Caco-2 (cell line): ENCODE data around the gene CHADL. TPM values are rescaled to one million over a fixed set of nuclear protein-coding genes. Genes with fewer than 3 reads are reported as not detected.

Source experiments
- BruUV-seq: library from RNA; stranded (reverse); fragments of 400-500 nt; replicated peaks from 2 replicates; lab custom pipeline; 2021; lab: Mats Ljungman, UMichigan
- CTCF ChIA-PET: fragments of 300-600 bp; sonication (Branson Sonifier 250); formaldehyde crosslinking; loops from one replicate; lab custom pipeline; 2022; ENCODE audit warnings: antibody characterized with exemption; lab: Charles Lee
- POLR2A ChIA-PET: fragments of 300-600 bp; sonication (Branson Sonifier 250); formaldehyde crosslinking; loops from one replicate; lab custom pipeline; 2022; ENCODE audit warnings: antibody characterized with exemption; lab: Charles Lee
- DNase-seq, 2 experiments: peaks; one replicate each; pipeline versions ENCODE4 v3.0.0 to v3.0.0-alpha.2; 2020 to 2022
- H3K27me3 ChIP-seq: replicated peaks from 2 replicates; pipeline ENCODE4 v1.6.0; 2011; ENCODE audit warnings: low read length; ENCODE audit not compliant: control insufficient read depth, insufficient read depth
- H3K36me3 ChIP-seq: 2 replicates; pipeline ENCODE4 v1.5.1; 2011; ENCODE audit warnings: low read length; ENCODE audit not compliant: control insufficient read depth, insufficient read depth
- H3K4me1 ChIP-seq: fragments of 250-450 bp; sonication (Bioruptor Pico); 2 replicates; pipeline ENCODE4 v1.5.1; 2020; ENCODE audit warnings: mild to moderate bottlenecking
- H3K4me3 ChIP-seq: 2 replicates; pipeline ENCODE4 v1.5.1; 2011; ENCODE audit warnings: low read depth, mild to moderate bottlenecking, control low read depth, low read length
- H3K9me3 ChIP-seq: fragments of 250-450 bp; sonication (Bioruptor Pico); 2 replicates; pipeline ENCODE4 v1.5.1; 2020; ENCODE audit warnings: mild to moderate bottlenecking, moderate library complexity
- H3K27ac Mint-ChIP-seq: one replicate; pipeline ENCODE4 v1.8.0; 2022; ENCODE audit warnings: mixed read lengths; ENCODE audit not compliant: unreplicated experiment
- H3K27me3 Mint-ChIP-seq: one replicate; pipeline ENCODE4 v1.8.0; 2022; ENCODE audit warnings: mixed read lengths; ENCODE audit not compliant: insufficient read depth, unreplicated experiment
- H3K36me3 Mint-ChIP-seq: one replicate; pipeline ENCODE4 v1.8.0; 2022; ENCODE audit warnings: mild to moderate bottlenecking, mixed read lengths; ENCODE audit not compliant: insufficient read depth, unreplicated experiment
- H3K4me1 Mint-ChIP-seq: one replicate; pipeline ENCODE4 v1.8.0; 2022; ENCODE audit warnings: low read depth, mixed read lengths; ENCODE audit not compliant: unreplicated experiment
- H3K4me3 Mint-ChIP-seq: one replicate; pipeline ENCODE4 v1.8.0; 2022; ENCODE audit warnings: mild to moderate bottlenecking, moderate library complexity, mixed read lengths; ENCODE audit not compliant: unreplicated experiment
- H3K9me3 Mint-ChIP-seq: one replicate; pipeline ENCODE4 v1.8.0; 2022; ENCODE audit warnings: mixed read lengths; ENCODE audit not compliant: unreplicated experiment
- intact Hi-C: fragments of 100-400 bp; cut with micrococcal nuclease; formaldehyde crosslinking; loops from one replicate; pipeline ENCODE4 v1.10.0; 2022; ENCODE audit not compliant: unreplicated experiment
- total RNA-seq: library from RNA; stranded (reverse); gene quantifications from 2 replicates; pipeline ENCODE4 v1.2.3, GENCODE V29; 2022
- TF ChIP-seq, protein P1 (sequence below), 2 experiments: fragments of 200-600 bp in 1 of 2; IDR thresholded peaks; 1 replicate in 1 of 2; 2 replicates in 1 of 2; pipeline versions ENCODE4 v1.5.1 to v1.8.0; 2011 to 2022; ENCODE audit warnings: antibody characterized with exemption in 1 of 2, control low read depth in 1 of 2, inconsistent platforms in 1 of 2, low read depth in 1 of 2, low read length in 1 of 2, mild to moderate bottlenecking in 1 of 2, moderate library complexity in 1 of 2; ENCODE audit not compliant: insufficient read depth in 1 of 2, severe bottlenecking in 1 of 2, unreplicated experiment in 1 of 2

Gene CHADL
- total RNA-seq, 1 experiment from 2014 or later, result 0.32 TPM

DNA sequence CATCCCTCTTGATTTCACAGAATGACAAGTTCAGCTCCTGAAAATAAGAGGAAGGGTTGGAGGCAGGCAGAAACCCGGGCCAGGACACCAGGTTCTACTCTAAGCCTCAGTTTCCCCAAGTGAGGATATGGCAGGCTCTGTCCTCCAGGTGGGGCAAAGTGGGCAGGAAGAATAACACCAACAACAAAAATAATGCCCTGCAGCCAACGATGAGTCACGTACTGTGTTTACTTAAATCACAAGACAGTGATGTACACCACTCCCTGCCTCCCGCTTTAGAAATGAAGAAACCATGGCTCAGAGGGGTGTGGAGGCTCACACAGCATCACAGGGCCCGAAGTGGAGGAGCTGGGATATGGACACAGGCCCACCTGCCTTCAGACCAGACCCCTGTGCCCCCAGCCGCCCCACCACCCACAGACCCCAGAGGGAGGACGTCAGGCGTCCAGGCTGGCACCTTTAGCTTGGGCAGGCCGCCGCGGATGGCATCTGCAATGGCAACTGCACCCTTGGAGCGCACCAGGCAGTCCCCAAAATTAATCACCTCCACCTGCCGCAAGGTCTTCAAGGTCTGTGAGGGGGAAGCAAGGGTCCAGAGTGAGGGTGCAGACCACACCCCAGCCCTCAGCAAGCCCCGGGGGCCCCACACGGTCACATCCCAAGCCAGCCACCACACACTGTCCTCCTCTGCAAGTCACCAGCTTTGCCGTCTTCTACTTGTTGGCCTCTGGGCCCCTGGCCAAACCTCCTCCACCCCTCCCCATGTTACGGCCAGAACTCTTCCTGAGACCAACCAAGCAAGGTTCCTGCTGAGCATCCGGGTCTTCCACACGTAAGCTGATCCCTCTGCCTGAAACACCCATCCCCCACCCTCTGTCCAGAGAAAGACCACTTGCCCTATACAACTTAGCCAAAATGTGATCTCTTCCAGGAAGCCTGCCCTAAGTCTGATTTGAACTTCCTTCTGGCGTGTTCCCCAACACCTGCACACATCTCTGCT is 15.8 kb upstream of the CHADL start:
- Histone ChIP-seq H3K4me3 (no peak overlapping the region), H3K4me1 (no peaks in the 10 kb centered on the region), H3K27me3 (no peaks in the 10 kb centered on the region), H3K36me3 (peaks cover 2% of the 10 kb centered on the region), H3K9me3 (no peaks in the 10 kb centered on the region)
- ChIA-PET CTCF (no interaction called here), POLR2A (interaction anchor here (0.6 kb wide), 1 partner anchor 19 kb away, joined by 6 read pairs; no protein-coding TSS in a partner anchor)
- no peaks in the 10 kb centered on the region for H3K9me3 Mint-ChIP-seq
- H3K27ac Mint-ChIP-seq, result no peak overlapping the region
- no peak overlapping the region for H3K4me3 Mint-ChIP-seq
- intact Hi-C loops, result no loop called here
- H3K36me3 Mint-ChIP-seq, result peaks cover 64% of the 10 kb centered on the region
- no peaks in the 10 kb centered on the region for H3K27me3 Mint-ChIP-seq
- no peak for DNase-seq
- BruUV-seq, result no TSS peak
- TF ChIP-seq, protein P1, sequence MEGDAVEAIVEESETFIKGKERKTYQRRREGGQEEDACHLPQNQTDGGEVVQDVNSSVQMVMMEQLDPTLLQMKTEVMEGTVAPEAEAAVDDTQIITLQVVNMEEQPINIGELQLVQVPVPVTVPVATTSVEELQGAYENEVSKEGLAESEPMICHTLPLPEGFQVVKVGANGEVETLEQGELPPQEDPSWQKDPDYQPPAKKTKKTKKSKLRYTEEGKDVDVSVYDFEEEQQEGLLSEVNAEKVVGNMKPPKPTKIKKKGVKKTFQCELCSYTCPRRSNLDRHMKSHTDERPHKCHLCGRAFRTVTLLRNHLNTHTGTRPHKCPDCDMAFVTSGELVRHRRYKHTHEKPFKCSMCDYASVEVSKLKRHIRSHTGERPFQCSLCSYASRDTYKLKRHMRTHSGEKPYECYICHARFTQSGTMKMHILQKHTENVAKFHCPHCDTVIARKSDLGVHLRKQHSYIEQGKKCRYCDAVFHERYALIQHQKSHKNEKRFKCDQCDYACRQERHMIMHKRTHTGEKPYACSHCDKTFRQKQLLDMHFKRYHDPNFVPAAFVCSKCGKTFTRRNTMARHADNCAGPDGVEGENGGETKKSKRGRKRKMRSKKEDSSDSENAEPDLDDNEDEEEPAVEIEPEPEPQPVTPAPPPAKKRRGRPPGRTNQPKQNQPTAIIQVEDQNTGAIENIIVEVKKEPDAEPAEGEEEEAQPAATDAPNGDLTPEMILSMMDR (IDR thresholded peaks at IDR 0.05; ENCODE audit: insufficient read depth in 1 of 2, low read depth in 1 of 2, low read length in 1 of 2, severe bottlenecking in 1 of 2, unreplicated experiment in 1 of 2), result no peak
- no peaks in the 10 kb centered on the region for H3K4me1 Mint-ChIP-seq

DNA sequence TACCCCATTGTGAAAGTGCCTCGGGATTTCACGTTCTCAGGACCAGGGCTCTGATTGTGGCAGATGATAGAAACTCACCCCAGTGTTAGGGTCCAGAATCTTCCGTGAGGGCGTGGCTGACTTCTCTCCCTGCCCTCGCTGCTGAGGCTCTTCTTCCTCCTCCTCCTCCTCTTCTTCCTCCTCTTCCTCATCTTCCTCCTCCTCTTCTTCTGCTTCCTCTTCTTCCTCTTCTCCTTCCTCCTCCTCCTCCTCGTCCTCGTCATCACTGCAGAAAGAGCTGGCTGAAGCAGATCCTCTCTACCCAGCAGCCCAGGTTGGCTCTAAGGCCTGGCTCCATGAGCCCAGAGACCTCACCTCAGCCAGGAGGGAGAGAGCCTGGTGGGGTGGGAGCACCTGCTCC is 13.5 kb upstream of the CHADL start:
- ChIA-PET POLR2A (no interaction called here), CTCF (interaction anchor here (0.6 kb wide), 1 partner anchor 12 kb away, joined by 3 read pairs; no protein-coding TSS in a partner anchor)
- BruUV-seq, result no TSS peak
- TF ChIP-seq, protein P1 (IDR thresholded peaks at IDR 0.05; ENCODE audit: insufficient read depth in 1 of 2, low read depth in 1 of 2, low read length in 1 of 2, severe bottlenecking in 1 of 2, unreplicated experiment in 1 of 2), result no peak
- H3K4me1 Mint-ChIP-seq, result no peaks in the 10 kb centered on the region
- Histone ChIP-seq H3K27me3 (no peaks in the 10 kb centered on the region), H3K4me1 (no peaks in the 10 kb centered on the region), H3K9me3 (no peaks in the 10 kb centered on the region), H3K36me3 (peaks cover 2% of the 10 kb centered on the region), H3K4me3 (no peak overlapping the region)
- no peak overlapping the region for H3K27ac Mint-ChIP-seq
- H3K4me3 Mint-ChIP-seq, result no peak overlapping the region
- peaks cover 79% of the 10 kb centered on the region for H3K36me3 Mint-ChIP-seq
- no peak for DNase-seq
- intact Hi-C loops, result no loop called here
- no peaks in the 10 kb centered on the region for H3K27me3 Mint-ChIP-seq
- no peaks in the 10 kb centered on the region for H3K9me3 Mint-ChIP-seq

DNA sequence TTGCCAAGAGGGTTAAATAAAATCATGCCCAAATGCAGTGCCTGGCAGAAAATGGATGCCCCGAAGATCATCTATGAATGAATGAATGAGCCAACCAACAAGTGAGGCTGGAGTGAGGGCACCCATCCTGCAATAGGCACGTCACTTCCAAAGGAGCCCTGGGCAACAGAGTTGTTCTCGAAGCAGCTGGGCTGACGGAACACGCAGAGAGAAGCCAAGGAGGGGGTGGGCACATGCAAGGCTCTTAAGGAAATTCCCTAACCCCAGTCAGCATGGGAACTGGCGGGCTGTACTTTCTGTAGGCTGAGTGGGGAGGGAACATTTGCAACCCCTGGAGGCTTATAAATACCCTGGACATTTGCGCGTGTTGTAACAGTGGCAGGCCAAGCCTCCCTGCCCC is 11.6 kb upstream of the CHADL start:
- no peaks in the 10 kb centered on the region for H3K27me3 ChIP-seq
- Mint-ChIP-seq H3K4me3 (no peak overlapping the region), H3K4me1 (no peaks in the 10 kb centered on the region), H3K27ac (no peak overlapping the region), H3K9me3 (no peaks in the 10 kb centered on the region), H3K27me3 (no peaks in the 10 kb centered on the region), H3K36me3 (peaks cover 82% of the 10 kb centered on the region)
- ChIA-PET POLR2A (interaction anchor here (0.5 kb wide), 1 partner anchor 129 kb away, joined by 3 read pairs; no protein-coding TSS in a partner anchor), CTCF (no interaction called here)
- no peaks in the 10 kb centered on the region for H3K4me1 ChIP-seq
- H3K9me3 ChIP-seq, result no peaks in the 10 kb centered on the region
- H3K4me3 ChIP-seq, result no peak overlapping the region
- DNase-seq, result no peak
- peaks cover 1% of the 10 kb centered on the region; the same call in 1 of the 2 replicates for H3K36me3 ChIP-seq
- no TSS peak for BruUV-seq
- TF ChIP-seq, protein P1 (IDR thresholded peaks at IDR 0.05; ENCODE audit: insufficient read depth in 1 of 2, low read depth in 1 of 2, low read length in 1 of 2, severe bottlenecking in 1 of 2, unreplicated experiment in 1 of 2), result no peak
- intact Hi-C loops, result no loop called here
